ENCODE measurements around the gene RAD51B.
A peak's percentile ranks its signal among the peaks of the same experiment; 100 is the strongest.
"Not testable (repeated sequence)": the region's sequence is repeated elsewhere in the genome, so short reads cannot be mapped to it uniquely, and the experiment has no call there.

RAD51B gene

GRCh38 chr14:67942080-67942710, 122.6 kb downstream of the RAD51B start:
- no peak for DNase-seq (ENCODE audit: low read depth in 2 of 2, low spot score in 1 of 2)

GRCh38 chr14:67943947-67944346, 124.4 kb downstream of the RAD51B start:
- peak in 1 of 2 donors; percentile 23 for DNase-seq (ENCODE audit: low read depth in 2 of 2, low spot score in 1 of 2)

- DNase-seq (ENCODE audit: low read depth in 2 of 2, low spot score in 1 of 2) = no peak
These were observed 125.0 kb downstream of the RAD51B start for GRCh38 chr14:67944605-67945004.

- DNase-seq (ENCODE audit: low read depth in 2 of 2, low spot score in 1 of 2) = no peak
These were observed 130.2 kb downstream of the RAD51B start for GRCh38 chr14:67949771-67950170.

GRCh38 chr14:67950386-67950785, 130.8 kb downstream of the RAD51B start:
- no peak for DNase-seq (ENCODE audit: low read depth in 2 of 2, low spot score in 1 of 2)

- DNase-seq (ENCODE audit: low read depth in 2 of 2, low spot score in 1 of 2) = no peak
These were observed 132.1 kb downstream of the RAD51B start for GRCh38 chr14:67951529-67952135.

- DNase-seq (ENCODE audit: low read depth in 2 of 2, low spot score in 1 of 2) = no peak
These were observed 132.8 kb downstream of the RAD51B start for GRCh38 chr14:67952381-67952780.

GRCh38 chr14:67952786-67953185, 133.2 kb downstream of the RAD51B start:
- DNase-seq (ENCODE audit: low read depth in 2 of 2, low spot score in 1 of 2) = no peak

GRCh38 chr14:67955261-67955660, 135.7 kb downstream of the RAD51B start:
- no peak for DNase-seq (ENCODE audit: low read depth in 2 of 2, low spot score in 1 of 2)

- DNase-seq (ENCODE audit: low read depth in 2 of 2, low spot score in 1 of 2) = no peak
These were observed 138.4 kb downstream of the RAD51B start for GRCh38 chr14:67957946-67958345.

GRCh38 chr14:67961676-67962075, 142.1 kb downstream of the RAD51B start:
- no peak for DNase-seq (ENCODE audit: low read depth in 2 of 2, low spot score in 1 of 2)

- no peak for DNase-seq (ENCODE audit: low read depth in 2 of 2, low spot score in 1 of 2)
These were observed 142.7 kb downstream of the RAD51B start for GRCh38 chr14:67962215-67962644.

- DNase-seq (ENCODE audit: low read depth in 2 of 2, low spot score in 1 of 2) = no peak
These were observed 144.0 kb downstream of the RAD51B start for GRCh38 chr14:67963545-67963944.

- no peak for DNase-seq (ENCODE audit: low read depth in 2 of 2, low spot score in 1 of 2)
These were observed 144.6 kb downstream of the RAD51B start for GRCh38 chr14:67963960-67964812.

- no peak for DNase-seq (ENCODE audit: low read depth in 2 of 2, low spot score in 1 of 2)
These were observed 146.1 kb downstream of the RAD51B start for GRCh38 chr14:67965696-67966095.

- no peak for DNase-seq (ENCODE audit: low read depth in 2 of 2, low spot score in 1 of 2)
These were observed 147.6 kb downstream of the RAD51B start for GRCh38 chr14:67967206-67967605.

GRCh38 chr14:67967970-67968369, 148.4 kb downstream of the RAD51B start:
- DNase-seq (ENCODE audit: low read depth in 2 of 2, low spot score in 1 of 2) = not testable (repeated sequence)

- no peak for DNase-seq (ENCODE audit: low read depth in 2 of 2, low spot score in 1 of 2)
These were observed 151.3 kb downstream of the RAD51B start for GRCh38 chr14:67970923-67971322.

- no peak for DNase-seq (ENCODE audit: low read depth in 2 of 2, low spot score in 1 of 2)
These were observed 152.3 kb downstream of the RAD51B start for GRCh38 chr14:67971627-67972625.

GRCh38 chr14:67973436-67973835, 153.9 kb downstream of the RAD51B start:
- DNase-seq (ENCODE audit: low read depth in 2 of 2, low spot score in 1 of 2) = no peak

- no peak for DNase-seq (ENCODE audit: low read depth in 2 of 2, low spot score in 1 of 2)
These were observed 155.9 kb downstream of the RAD51B start for GRCh38 chr14:67975470-67975869.
